ENCODE measurements around the gene FBXL13. TPM values are rescaled to one million over a fixed set of nuclear protein-coding genes. Genes with fewer than 3 reads are reported as not detected.

The FBXL13 gene
- polyA plus RNA-seq, 1 donor from 2014 or later, result 0.57 TPM

DNA sequence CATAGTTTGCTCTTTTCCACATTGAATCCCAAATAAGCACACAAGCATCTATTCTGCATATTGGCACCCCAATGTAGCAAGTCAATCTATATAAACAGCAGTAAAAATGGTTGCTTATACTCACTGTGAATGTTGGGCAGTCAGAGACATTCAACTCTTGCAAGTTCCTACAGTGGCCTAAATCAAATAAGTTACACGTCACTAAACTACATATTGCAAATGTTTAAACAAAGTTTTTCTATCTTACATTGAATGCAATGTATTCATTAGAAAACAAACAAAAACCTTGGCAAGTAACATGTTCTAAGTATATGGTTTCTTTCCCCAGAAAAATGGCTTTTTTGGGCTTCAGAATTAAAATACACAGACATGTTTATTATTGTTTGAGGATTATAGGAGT is 142.8 kb downstream of the FBXL13 start:
- Histone ChIP-seq H3K79me2 (replicated peaks; ENCODE audit: insufficient read depth, low read length) (no peaks in the 10 kb centered on the region), H3K27me3 (ENCODE audit: insufficient read depth, low read depth, low read length) (no peaks in the 10 kb centered on the region), H3F3A (ENCODE audit: insufficient read depth, low read length, poor library complexity, severe bottlenecking) (no peaks in the 10 kb centered on the region), H3K9ac (ENCODE audit: low read length) (no peak overlapping the region), H3K9me2 (ENCODE audit: insufficient read depth, low read length) (no peaks in the 10 kb centered on the region), H2AFZ (ENCODE audit: low read depth, low read length) (no peak overlapping the region), H3K9me3 (ENCODE audit: low read length) (no peaks in the 10 kb centered on the region), H3K27ac (ENCODE audit: low read length) (no peak overlapping the region), H3K36me3 (ENCODE audit: insufficient read depth, low read length) (no peaks in the 10 kb centered on the region), H3K4me2 (ENCODE audit: low read length) (no peak overlapping the region), H4K20me1 (ENCODE audit: insufficient read depth) (no peaks in the 10 kb centered on the region), H3K4me3 (ENCODE audit: low read length) (no peak overlapping the region)
- TF ChIP-seq, protein P1, sequence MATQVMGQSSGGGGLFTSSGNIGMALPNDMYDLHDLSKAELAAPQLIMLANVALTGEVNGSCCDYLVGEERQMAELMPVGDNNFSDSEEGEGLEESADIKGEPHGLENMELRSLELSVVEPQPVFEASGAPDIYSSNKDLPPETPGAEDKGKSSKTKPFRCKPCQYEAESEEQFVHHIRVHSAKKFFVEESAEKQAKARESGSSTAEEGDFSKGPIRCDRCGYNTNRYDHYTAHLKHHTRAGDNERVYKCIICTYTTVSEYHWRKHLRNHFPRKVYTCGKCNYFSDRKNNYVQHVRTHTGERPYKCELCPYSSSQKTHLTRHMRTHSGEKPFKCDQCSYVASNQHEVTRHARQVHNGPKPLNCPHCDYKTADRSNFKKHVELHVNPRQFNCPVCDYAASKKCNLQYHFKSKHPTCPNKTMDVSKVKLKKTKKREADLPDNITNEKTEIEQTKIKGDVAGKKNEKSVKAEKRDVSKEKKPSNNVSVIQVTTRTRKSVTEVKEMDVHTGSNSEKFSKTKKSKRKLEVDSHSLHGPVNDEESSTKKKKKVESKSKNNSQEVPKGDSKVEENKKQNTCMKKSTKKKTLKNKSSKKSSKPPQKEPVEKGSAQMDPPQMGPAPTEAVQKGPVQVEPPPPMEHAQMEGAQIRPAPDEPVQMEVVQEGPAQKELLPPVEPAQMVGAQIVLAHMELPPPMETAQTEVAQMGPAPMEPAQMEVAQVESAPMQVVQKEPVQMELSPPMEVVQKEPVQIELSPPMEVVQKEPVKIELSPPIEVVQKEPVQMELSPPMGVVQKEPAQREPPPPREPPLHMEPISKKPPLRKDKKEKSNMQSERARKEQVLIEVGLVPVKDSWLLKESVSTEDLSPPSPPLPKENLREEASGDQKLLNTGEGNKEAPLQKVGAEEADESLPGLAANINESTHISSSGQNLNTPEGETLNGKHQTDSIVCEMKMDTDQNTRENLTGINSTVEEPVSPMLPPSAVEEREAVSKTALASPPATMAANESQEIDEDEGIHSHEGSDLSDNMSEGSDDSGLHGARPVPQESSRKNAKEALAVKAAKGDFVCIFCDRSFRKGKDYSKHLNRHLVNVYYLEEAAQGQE (IDR thresholded peaks at IDR 0.05; ENCODE audit: borderline replicate concordance), result no peak
- no peak for TF ChIP-seq MXI1 (conservative IDR thresholded peaks at IDR 0.05; ENCODE audit: poor library complexity, severe bottlenecking)
- TF ChIP-seq RAD21 (conservative IDR thresholded peaks at IDR 0.05), result no peak
- TF ChIP-seq SMC3 (conservative IDR thresholded peaks at IDR 0.05; ENCODE audit: poor library complexity), result no peak
- no peak for TF ChIP-seq TAF1 (IDR thresholded peaks at IDR 0.05; ENCODE audit: low read depth)
- no peak for TF ChIP-seq EP300 (conservative IDR thresholded peaks at IDR 0.05; ENCODE audit: poor library complexity, severe bottlenecking)
- no peak for TF ChIP-seq POLR2AphosphoS5 (IDR thresholded peaks at IDR 0.05)
- no peak for TF ChIP-seq EZH2 (IDR thresholded peaks at IDR 0.05; ENCODE audit: borderline replicate concordance, insufficient read depth, low read length, poor library complexity, severe bottlenecking)
- TF ChIP-seq, protein P2, sequence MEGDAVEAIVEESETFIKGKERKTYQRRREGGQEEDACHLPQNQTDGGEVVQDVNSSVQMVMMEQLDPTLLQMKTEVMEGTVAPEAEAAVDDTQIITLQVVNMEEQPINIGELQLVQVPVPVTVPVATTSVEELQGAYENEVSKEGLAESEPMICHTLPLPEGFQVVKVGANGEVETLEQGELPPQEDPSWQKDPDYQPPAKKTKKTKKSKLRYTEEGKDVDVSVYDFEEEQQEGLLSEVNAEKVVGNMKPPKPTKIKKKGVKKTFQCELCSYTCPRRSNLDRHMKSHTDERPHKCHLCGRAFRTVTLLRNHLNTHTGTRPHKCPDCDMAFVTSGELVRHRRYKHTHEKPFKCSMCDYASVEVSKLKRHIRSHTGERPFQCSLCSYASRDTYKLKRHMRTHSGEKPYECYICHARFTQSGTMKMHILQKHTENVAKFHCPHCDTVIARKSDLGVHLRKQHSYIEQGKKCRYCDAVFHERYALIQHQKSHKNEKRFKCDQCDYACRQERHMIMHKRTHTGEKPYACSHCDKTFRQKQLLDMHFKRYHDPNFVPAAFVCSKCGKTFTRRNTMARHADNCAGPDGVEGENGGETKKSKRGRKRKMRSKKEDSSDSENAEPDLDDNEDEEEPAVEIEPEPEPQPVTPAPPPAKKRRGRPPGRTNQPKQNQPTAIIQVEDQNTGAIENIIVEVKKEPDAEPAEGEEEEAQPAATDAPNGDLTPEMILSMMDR (IDR thresholded peaks at IDR 0.05; ENCODE audit: poor library complexity, severe bottlenecking), result no peak

DNA sequence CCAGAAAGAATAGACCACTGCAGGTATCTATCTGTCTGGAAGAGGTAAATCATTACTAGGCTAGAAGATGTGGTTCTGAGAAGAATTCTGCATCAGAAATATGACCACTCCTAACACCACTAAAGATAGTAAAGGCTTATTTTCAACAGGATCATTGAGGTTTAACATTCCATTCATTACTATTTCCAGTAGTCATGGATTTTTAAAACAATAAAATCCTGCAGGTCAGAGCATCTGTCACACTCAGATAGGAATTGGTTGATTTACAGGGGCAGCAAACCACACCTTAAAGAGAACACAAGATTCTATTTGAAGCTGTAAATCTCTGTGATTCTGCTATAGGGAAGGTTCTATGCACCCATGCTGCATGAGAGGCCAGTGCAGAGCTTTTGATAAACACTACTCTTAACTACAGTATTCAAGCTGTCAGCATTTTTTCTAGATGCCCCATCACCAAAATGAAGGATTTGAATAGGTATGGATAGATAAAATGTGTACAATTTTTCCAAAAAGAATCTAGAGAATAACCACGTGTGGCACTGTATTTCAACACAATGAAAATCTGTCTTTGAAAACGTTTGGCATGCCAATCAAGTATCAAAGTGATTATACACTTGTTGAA is 147.2 kb downstream of the FBXL13 start:
- H3K27ac ChIP-seq (ENCODE audit: low read length), result no peak overlapping the region
- H3K36me3 ChIP-seq (ENCODE audit: insufficient read depth, low read length), result no peaks in the 10 kb centered on the region
- H3K4me3 ChIP-seq (ENCODE audit: low read length), result no peak overlapping the region
- no peaks in the 10 kb centered on the region for H3K9me2 ChIP-seq (ENCODE audit: insufficient read depth, low read length)
- no peaks in the 10 kb centered on the region for H3K9me3 ChIP-seq (ENCODE audit: low read length)
- H3K4me2 ChIP-seq (ENCODE audit: low read length), result no peak overlapping the region
- H3F3A ChIP-seq (ENCODE audit: insufficient read depth, low read length, poor library complexity, severe bottlenecking), result no peaks in the 10 kb centered on the region
- no peaks in the 10 kb centered on the region for H4K20me1 ChIP-seq (ENCODE audit: insufficient read depth)
- no peaks in the 10 kb centered on the region for H3K27me3 ChIP-seq (ENCODE audit: insufficient read depth, low read depth, low read length)
- no peak overlapping the region for H3K9ac ChIP-seq (ENCODE audit: low read length)
- no peak overlapping the region for H2AFZ ChIP-seq (ENCODE audit: low read depth, low read length)
- TF ChIP-seq, protein P1 (IDR thresholded peaks at IDR 0.05; ENCODE audit: borderline replicate concordance), result no peak
- TF ChIP-seq EP300 (conservative IDR thresholded peaks at IDR 0.05; ENCODE audit: poor library complexity, severe bottlenecking) (no peak), POLR2AphosphoS5 (IDR thresholded peaks at IDR 0.05) (no peak)
- H3K79me2 ChIP-seq (replicated peaks; ENCODE audit: insufficient read depth, low read length), result no peaks in the 10 kb centered on the region

Measured in neural cell (in vitro differentiated cells).